CD4-positive, alpha-beta T cell (primary cell): ENCODE measurements around the gene PRKCA. TPM values are rescaled to one million over a fixed set of nuclear protein-coding genes. Genes with fewer than 3 reads are reported as not detected.

ENCODE experiments used
- ATAC-seq: fragments of 200-7000 bp; cut with Tn5 transposase; one replicate; pipeline ENCODE4 v1.10.0; 2022; ENCODE audit warnings: mild to moderate bottlenecking; ENCODE audit not compliant: poor library complexity
- CTCF ChIA-PET: fragments of 350-600 bp; sonication (Branson Sonifier 250); formaldehyde crosslinking; loops from one replicate; lab custom pipeline; 2021; ENCODE audit warnings: antibody characterized with exemption, inconsistent platforms; lab: Charles Lee
- POLR2A ChIA-PET: fragments of 350-600 bp; sonication (Branson Sonifier 250); formaldehyde crosslinking; loops from one replicate; lab custom pipeline; 2021; ENCODE audit warnings: antibody characterized with exemption, inconsistent platforms; lab: Charles Lee
- DNase-seq, 14 experiments: peaks; one replicate each; pipeline ENCODE4 v3.0.0-alpha.2; 2013 to 2020; ENCODE audit warnings: mixed read lengths in 2 of 14
- H3K27ac ChIP-seq, 2 donors: one replicate each; pipeline versions ENCODE4 v1.5.1 to v1.7.0; 2013; ENCODE audit warnings: low read length in 2 of 2, low read depth in 1 of 2, mild to moderate bottlenecking in 1 of 2
- H3K27me3 ChIP-seq, 2 experiments: 1 replicate in 1 of 2; 2 replicates in 1 of 2; pipeline versions ENCODE4 v1.6.1 to v1.7.0; 2013; ENCODE audit warnings: low read length in 2 of 2, control low read depth in 1 of 2, mild to moderate bottlenecking in 1 of 2, moderate library complexity in 1 of 2; ENCODE audit not compliant: insufficient read depth in 2 of 2, control insufficient read depth in 1 of 2
- H3K36me3 ChIP-seq: one replicate; pipeline ENCODE4 v1.6.1; 2013; ENCODE audit warnings: low read length, control low read depth; ENCODE audit not compliant: insufficient read depth
- H3K4me1 ChIP-seq: one replicate; pipeline ENCODE4 v1.6.1; 2013; ENCODE audit warnings: low read length, control low read depth; ENCODE audit not compliant: insufficient read depth
- H3K4me3 ChIP-seq: one replicate; pipeline ENCODE4 v1.5.1; 2013; ENCODE audit warnings: mild to moderate bottlenecking, low read length, moderate library complexity
- H3K9me3 ChIP-seq, 2 experiments: 1 replicate in 1 of 2; 2 replicates in 1 of 2; pipeline versions ENCODE4 v1.6.1 to v1.7.0; 2013; ENCODE audit warnings: low read length in 2 of 2, mild to moderate bottlenecking in 2 of 2, control low read depth in 1 of 2, moderate library complexity in 1 of 2; ENCODE audit not compliant: control insufficient read depth in 1 of 2, insufficient read depth in 1 of 2
- H3K27ac Mint-ChIP-seq: one replicate; pipeline ENCODE4 v1.8.0; 2020; ENCODE audit warnings: mixed read lengths
- H3K27me3 Mint-ChIP-seq: one replicate; pipeline ENCODE4 v1.8.0; 2021; ENCODE audit warnings: mixed read lengths
- H3K36me3 Mint-ChIP-seq: one replicate; pipeline ENCODE4 v1.8.0; 2021; ENCODE audit warnings: low read depth, mixed read lengths
- H3K4me1 Mint-ChIP-seq: one replicate; pipeline ENCODE4 v1.8.0; 2021; ENCODE audit warnings: low read depth, mixed read lengths
- H3K4me3 Mint-ChIP-seq: one replicate; pipeline ENCODE4 v1.8.0; 2020; ENCODE audit warnings: mild to moderate bottlenecking, mixed read lengths
- H3K9me3 Mint-ChIP-seq: one replicate; pipeline ENCODE4 v1.8.0; 2020; ENCODE audit warnings: mixed read lengths
- CTCF ChIP-seq: fragments of 200-600 bp; IDR thresholded peaks from one replicate; pipeline ENCODE4 v1.8.0; 2022; ENCODE audit warnings: antibody characterized with exemption, mild to moderate bottlenecking
- intact Hi-C, 2 experiments: fragments of 100-400 bp; cut with DNase I in 1 of 2; cut with micrococcal nuclease in 1 of 2; formaldehyde crosslinking; loops; one replicate each; pipeline versions ENCODE4 v1.15.1 to v1.9.0; 2023 to 2025; cut with DNase I, micrococcal nuclease
- total RNA-seq, 174 experiments: library from RNA in 2 of 174; stranded (reverse) in 2 of 174; gene quantifications; one replicate each; pipeline ENCODE4 v1.2.3 and lab custom pipeline; 2021 to 2026

Gene PRKCA
- total RNA-seq, 2 experiments from 2014 or later = 84.8 to 88.6 TPM

DNA sequence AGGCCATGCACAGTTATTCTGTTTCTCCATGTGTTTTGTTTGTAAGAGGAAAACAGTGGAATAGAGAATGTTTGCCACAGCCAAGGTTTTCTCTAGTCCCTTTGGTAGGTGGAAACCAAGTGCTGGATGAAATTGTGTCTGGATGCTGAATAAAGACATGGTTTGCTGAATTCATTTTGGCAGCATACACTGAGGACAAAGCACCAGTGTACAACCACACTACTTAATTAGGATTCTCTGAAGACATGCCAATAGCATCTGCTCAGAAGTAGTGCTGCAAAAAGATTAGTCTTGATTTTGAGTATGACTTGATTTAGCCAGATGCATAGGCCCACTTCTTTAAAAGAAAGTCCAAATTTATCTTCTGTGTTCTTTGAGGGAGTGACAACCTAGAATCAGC is 302.0 kb downstream of the PRKCA start:
- peaks cover under 1% of the 10 kb centered on the region for H3K9me3 Mint-ChIP-seq
- peaks cover 20% of the 10 kb centered on the region for H3K4me1 Mint-ChIP-seq
- Histone ChIP-seq H3K4me1 (no peaks in the 10 kb centered on the region), H3K36me3 (no peaks in the 10 kb centered on the region), H3K27me3 (no peaks in the 10 kb centered on the region), H3K9me3 (no peaks in the 10 kb centered on the region), H3K27ac (no peak overlapping the region), H3K4me3 (no peak overlapping the region)
- peaks cover 47% of the 10 kb centered on the region for H3K36me3 Mint-ChIP-seq
- no peak overlapping the region for H3K27ac Mint-ChIP-seq
- ChIA-PET POLR2A (no interaction called here), CTCF (no interaction called here)
- DNase-seq = no peak
- ATAC-seq = no peak
- no peak overlapping the region for H3K4me3 Mint-ChIP-seq
- no peak for TF ChIP-seq CTCF
- no peaks in the 10 kb centered on the region for H3K27me3 Mint-ChIP-seq
- intact Hi-C loops = no loop called here

GRCh38 chr17:66605541-66605940 is 303.1 kb downstream of the PRKCA start:
- ATAC-seq (no peak), DNase-seq (no peak)
- CTCF ChIA-PET = no interaction called here
- POLR2A ChIA-PET = no interaction called here
- Mint-ChIP-seq H3K4me3 (no peak overlapping the region), H3K4me1 (peaks cover 24% of the 10 kb centered on the region), H3K36me3 (peaks cover 59% of the 10 kb centered on the region), H3K27me3 (no peaks in the 10 kb centered on the region), H3K9me3 (peaks cover 2% of the 10 kb centered on the region), H3K27ac (no peak overlapping the region)
- Histone ChIP-seq H3K4me1 (no peaks in the 10 kb centered on the region), H3K9me3 (peaks cover 4 to 9% of the 10 kb centered on the region in 2 experiments), H3K4me3 (no peak overlapping the region), H3K27ac (no peak overlapping the region), H3K36me3 (no peaks in the 10 kb centered on the region), H3K27me3 (no peaks in the 10 kb centered on the region)
- TF ChIP-seq CTCF = no peak
- intact Hi-C loops = no loop called here

GRCh38 chr17:66610361-66611133 is 308.1 kb downstream of the PRKCA start:
- no peak for ATAC-seq
- CTCF ChIA-PET = no interaction called here
- peaks cover 7% of the 10 kb centered on the region for H3K4me1 ChIP-seq
- Mint-ChIP-seq H3K36me3 (peaks cover 60% of the 10 kb centered on the region), H3K27ac (no peak overlapping the region), H3K4me1 (peaks cover 54% of the 10 kb centered on the region), H3K27me3 (no peaks in the 10 kb centered on the region), H3K4me3 (no peak overlapping the region), H3K9me3 (peaks cover 8% of the 10 kb centered on the region)
- no peak overlapping the region for H3K4me3 ChIP-seq
- no peak overlapping the region for H3K27ac ChIP-seq
- no peaks in the 10 kb centered on the region for H3K36me3 ChIP-seq
- intact Hi-C loops = no loop called here
- peaks cover 4 to 17% of the 10 kb centered on the region in 2 experiments for H3K9me3 ChIP-seq
- no peak for TF ChIP-seq CTCF
- no peaks in the 10 kb centered on the region for H3K27me3 ChIP-seq
- DNase-seq = no peak
- POLR2A ChIA-PET = no interaction called here
